Neural cell (in vitro differentiated cells): ENCODE results near the gene RHEX. TPM values are rescaled to one million over a fixed set of nuclear protein-coding genes. Genes with fewer than 3 reads are reported as not detected.

ENCODE experiments used
- H2AFZ ChIP-seq: fragments of 200-600, 300-800 bp; sonication (generic), shearing (Covaris generic); 2 replicates; pipeline ENCODE4 v1.6.0; 2014; ENCODE audit warnings: low read depth, mild to moderate bottlenecking, antibody characterized with exemption, low read length, moderate library complexity
- H3F3A ChIP-seq: fragments of 200-600 bp; shearing (Covaris generic); 2 replicates; pipeline ENCODE4 v1.6.1; 2016; ENCODE audit warnings: mild to moderate bottlenecking, moderate library complexity, mixed read lengths, antibody characterized with exemption, low read length; ENCODE audit not compliant: insufficient read depth, poor library complexity, severe bottlenecking
- H3K27ac ChIP-seq: fragments of 200-600, 300-800 bp; sonication (generic), shearing (Covaris generic); 2 replicates; pipeline ENCODE4 v1.5.1; 2014; ENCODE audit warnings: mild to moderate bottlenecking, low read length, moderate library complexity
- H3K27me3 ChIP-seq: fragments of 300-800, 200-600 bp; sonication (generic), shearing (Covaris generic); 2 replicates; pipeline ENCODE4 v1.6.0; 2014; ENCODE audit warnings: mild to moderate bottlenecking, low read depth, low read length, moderate library complexity; ENCODE audit not compliant: insufficient read depth
- H3K36me3 ChIP-seq: fragments of 300-800, 200-600 bp; sonication (generic), shearing (Covaris generic); 2 replicates; pipeline ENCODE4 v1.5.1; 2014; ENCODE audit warnings: mild to moderate bottlenecking, antibody characterized with exemption, low read length, moderate library complexity; ENCODE audit not compliant: insufficient read depth
- H3K4me2 ChIP-seq: fragments of 300-800, 200-600 bp; sonication (generic), shearing (Covaris generic); 2 replicates; pipeline ENCODE4 v1.6.0; 2014; ENCODE audit warnings: mild to moderate bottlenecking, low read length
- H3K4me3 ChIP-seq: fragments of 300-800, 200-600 bp; sonication (generic), shearing (Covaris generic); 2 replicates; pipeline ENCODE4 v1.5.1; 2014; ENCODE audit warnings: mild to moderate bottlenecking, low read length, moderate library complexity
- H3K79me2 ChIP-seq: fragments of 200-600 bp; shearing (Covaris generic); replicated peaks from 2 replicates; pipeline ENCODE4 v1.6.0; 2014; ENCODE audit warnings: mild to moderate bottlenecking, low read length, moderate library complexity; ENCODE audit not compliant: insufficient read depth
- H3K9ac ChIP-seq: fragments of 300-800, 200-600 bp; sonication (generic), shearing (Covaris generic); 2 replicates; pipeline ENCODE4 v1.6.1; 2016; ENCODE audit warnings: mild to moderate bottlenecking, low read length, mixed read lengths
- H3K9me2 ChIP-seq: fragments of 200-600 bp; shearing (Covaris generic); 2 replicates; pipeline ENCODE4 v1.6.1; 2016; ENCODE audit warnings: mild to moderate bottlenecking, low read length, mixed read lengths; ENCODE audit not compliant: insufficient read depth
- H3K9me3 ChIP-seq: fragments of 200-600, 300-800 bp; sonication (generic), shearing (Covaris generic); 2 replicates; pipeline ENCODE4 v1.6.1; 2016; ENCODE audit warnings: mild to moderate bottlenecking, mixed run types, low read length, moderate library complexity, mixed read lengths
- H4K20me1 ChIP-seq: fragments of 200-600 bp; shearing (Covaris generic); 2 replicates; pipeline ENCODE4 v1.6.1; 2016; ENCODE audit warnings: mild to moderate bottlenecking, mixed run types; ENCODE audit not compliant: insufficient read depth
- CTCF ChIP-seq: fragments of 450-650 bp; IDR thresholded peaks from 2 replicates; pipeline ENCODE4 v1.5.1; 2014; ENCODE audit warnings: antibody characterized with exemption, mild to moderate bottlenecking, moderate library complexity; ENCODE audit not compliant: poor library complexity, severe bottlenecking
- EP300 ChIP-seq: fragments of 450-650 bp; conservative IDR thresholded peaks from 2 replicates; pipeline ENCODE4 v1.6.1; 2014; ENCODE audit warnings: antibody characterized with exemption, mild to moderate bottlenecking, moderate library complexity; ENCODE audit not compliant: poor library complexity, severe bottlenecking
- EZH2 ChIP-seq: fragments of 200-600, 300-800 bp; shearing (Covaris generic), sonication (generic); IDR thresholded peaks from 2 replicates; pipeline ENCODE4 v1.6.1; 2014; ENCODE audit warnings: antibody characterized with exemption, low read length, borderline replicate concordance, mild to moderate bottlenecking; ENCODE audit not compliant: insufficient read depth, poor library complexity, severe bottlenecking
- POLR2AphosphoS5 ChIP-seq: IDR thresholded peaks from 2 replicates; pipeline ENCODE4 v1.6.1; 2012
- RAD21 ChIP-seq: fragments of 450-650 bp; conservative IDR thresholded peaks from 2 replicates; pipeline ENCODE4 v1.6.1; 2014; ENCODE audit warnings: antibody characterized with exemption, mild to moderate bottlenecking, moderate library complexity
- REST ChIP-seq: IDR thresholded peaks from 2 replicates; pipeline ENCODE4 v1.6.1; 2012; ENCODE audit warnings: borderline replicate concordance
- SMC3 ChIP-seq: fragments of 450-650 bp; conservative IDR thresholded peaks from 2 replicates; pipeline ENCODE4 v1.6.1; 2014; ENCODE audit warnings: antibody characterized with exemption, mild to moderate bottlenecking, moderate library complexity; ENCODE audit not compliant: poor library complexity
- polyA plus RNA-seq: library from polyadenylated mRNA; depleted of rRNA; stranded (reverse); fragments of >200 nt; gene quantifications from 2 replicates; pipeline ENCODE4 v1.2.3, GENCODE V29; 2014

Gene RHEX
- polyA plus RNA-seq, 1 donor from 2014 or later, result not detected

GRCh38 chr1:206068314-206068713 is 15.3 kb downstream of the RHEX start:
- H3K36me3 ChIP-seq, result no peaks in the 10 kb centered on the region
- no peaks in the 10 kb centered on the region for H3K9me2 ChIP-seq
- no peaks in the 10 kb centered on the region for H4K20me1 ChIP-seq
- no peak overlapping the region for H3K9ac ChIP-seq
- TF ChIP-seq RAD21, result no peak
- TF ChIP-seq CTCF, result no peak
- no peak for TF ChIP-seq POLR2AphosphoS5
- no peak for TF ChIP-seq EP300
- no peak for TF ChIP-seq EZH2
- no peak for TF ChIP-seq REST
- TF ChIP-seq SMC3, result no peak
- no peaks in the 10 kb centered on the region for H3K9me3 ChIP-seq
- no peaks in the 10 kb centered on the region for H3K27me3 ChIP-seq
- H3K4me2 ChIP-seq, result no peak overlapping the region
- H3K27ac ChIP-seq, result no peak overlapping the region
- no peaks in the 10 kb centered on the region for H3F3A ChIP-seq
- H2AFZ ChIP-seq, result no peak overlapping the region
- H3K79me2 ChIP-seq, result no peaks in the 10 kb centered on the region
- H3K4me3 ChIP-seq, result no peak overlapping the region

DNA sequence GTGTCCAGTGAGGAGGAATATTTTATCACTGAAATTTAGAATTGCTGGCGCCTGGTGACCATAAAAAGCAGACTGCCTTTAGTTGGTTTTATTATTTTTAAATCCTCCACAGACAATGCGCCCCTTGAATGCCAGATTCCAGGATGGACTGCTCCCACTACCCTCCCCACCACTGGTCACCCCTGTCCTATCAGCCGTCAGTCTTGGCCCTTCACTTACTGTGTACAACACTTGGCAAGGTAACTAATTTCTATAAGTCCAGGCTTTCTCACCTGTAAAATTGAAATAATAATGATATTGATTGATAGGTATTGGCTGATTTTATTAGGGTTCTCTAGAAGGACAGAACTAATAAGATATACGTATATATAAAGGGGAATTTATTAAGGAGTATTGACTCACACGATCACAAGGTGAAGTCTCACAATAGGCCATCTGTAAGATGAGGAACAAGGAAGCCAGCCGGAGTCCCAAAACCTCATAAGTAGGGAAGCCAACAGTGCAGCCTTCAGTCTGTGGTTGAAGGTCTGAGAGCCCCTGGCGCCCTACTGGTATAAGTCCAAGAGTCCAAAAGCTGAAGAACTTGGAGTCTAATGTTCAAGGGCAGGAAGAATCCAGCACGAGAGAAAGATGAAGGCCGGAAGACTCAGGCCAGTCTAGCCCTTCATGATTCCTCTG is 17.8 kb downstream of the RHEX start:
- Histone ChIP-seq H3K36me3 (no peaks in the 10 kb centered on the region), H3K9me2 (no peaks in the 10 kb centered on the region), H3K4me3 (no peak overlapping the region), H3K79me2 (no peaks in the 10 kb centered on the region), H3K9me3 (no peaks in the 10 kb centered on the region), H3K4me2 (no peak overlapping the region), H2AFZ (no peak overlapping the region), H4K20me1 (no peaks in the 10 kb centered on the region), H3K9ac (no peak overlapping the region), H3F3A (no peaks in the 10 kb centered on the region), H3K27ac (no peak overlapping the region), H3K27me3 (no peaks in the 10 kb centered on the region)
- no peak for TF ChIP-seq EZH2
- TF ChIP-seq POLR2AphosphoS5, result no peak
- no peak for TF ChIP-seq EP300
- no peak for TF ChIP-seq REST
